GM19467 (cell line): ENCODE results near the gene ZKSCAN4.

ENCODE experiments used
- ATAC-seq: cut with Tn5 transposase; IDR thresholded peaks from one replicate; pipeline ENCODE4 v1.9.1; 2021; ENCODE audit warnings: mild to moderate bottlenecking, moderate library complexity; ENCODE audit not compliant: unreplicated experiment

ZKSCAN4 gene

DNA sequence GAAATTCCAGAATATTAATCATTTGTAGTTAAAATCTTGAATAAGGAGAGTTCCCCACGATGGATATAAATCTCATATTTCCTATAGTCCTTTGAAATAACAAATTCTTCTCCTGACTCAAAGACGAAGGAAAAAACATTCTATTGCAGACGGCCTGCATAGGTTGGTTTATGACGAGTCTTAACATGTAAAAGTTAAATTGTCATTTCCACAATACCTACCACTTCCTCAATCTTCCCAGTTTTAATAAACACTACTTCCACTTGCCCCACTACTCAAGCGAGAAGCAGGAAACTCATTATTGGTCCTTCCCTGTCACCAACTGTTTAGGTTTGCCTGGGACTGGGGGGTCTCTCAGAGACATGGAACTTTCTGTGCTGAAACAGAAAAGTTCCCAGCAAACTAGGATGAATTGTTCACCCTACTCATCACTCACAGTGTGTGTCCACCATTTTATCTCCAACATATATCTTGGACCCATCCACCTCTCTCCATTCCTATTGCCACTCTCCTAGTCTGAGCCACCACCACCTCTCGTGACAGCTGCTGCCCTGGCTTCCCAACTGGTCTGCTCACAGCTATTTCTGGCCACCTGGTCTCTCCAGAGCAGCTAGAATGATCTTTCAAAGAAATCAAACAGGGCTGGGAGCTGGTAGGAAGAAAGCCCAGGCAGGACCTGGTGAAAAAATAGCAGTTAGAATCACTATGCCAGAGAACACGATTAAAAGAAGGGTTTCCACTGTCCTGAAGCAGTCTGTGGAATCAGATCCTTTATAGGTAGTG is 42.1 kb downstream of the ZKSCAN4 start:
- no peak for ATAC-seq

DNA sequence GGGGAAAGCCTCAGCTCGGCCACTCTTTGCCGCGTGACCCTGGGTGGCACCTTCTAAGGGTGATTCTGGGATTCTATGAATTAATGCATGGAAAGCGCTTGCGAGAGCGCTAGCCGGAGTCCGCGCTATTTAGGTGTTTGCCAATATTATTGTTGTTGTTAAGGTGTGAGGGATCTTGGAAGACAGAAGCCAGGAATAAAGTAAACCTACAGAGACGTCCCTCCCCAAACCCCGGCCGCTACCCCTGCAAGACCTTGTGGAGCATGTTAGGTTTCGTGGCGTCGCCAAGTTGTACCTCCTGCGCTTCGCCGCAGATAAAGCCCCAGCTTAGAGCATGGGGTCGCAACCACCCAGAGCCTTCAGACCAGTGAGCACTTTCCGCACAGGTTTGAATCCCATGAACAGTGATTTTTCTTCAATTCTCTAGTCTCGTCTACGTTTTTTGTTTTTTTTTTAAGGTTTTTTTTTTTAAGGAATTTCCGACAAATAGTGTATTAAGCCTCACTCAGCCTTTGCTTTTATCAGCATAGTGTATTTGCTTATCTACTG is 43.9 kb downstream of the ZKSCAN4 start:
- no peak for ATAC-seq

DNA sequence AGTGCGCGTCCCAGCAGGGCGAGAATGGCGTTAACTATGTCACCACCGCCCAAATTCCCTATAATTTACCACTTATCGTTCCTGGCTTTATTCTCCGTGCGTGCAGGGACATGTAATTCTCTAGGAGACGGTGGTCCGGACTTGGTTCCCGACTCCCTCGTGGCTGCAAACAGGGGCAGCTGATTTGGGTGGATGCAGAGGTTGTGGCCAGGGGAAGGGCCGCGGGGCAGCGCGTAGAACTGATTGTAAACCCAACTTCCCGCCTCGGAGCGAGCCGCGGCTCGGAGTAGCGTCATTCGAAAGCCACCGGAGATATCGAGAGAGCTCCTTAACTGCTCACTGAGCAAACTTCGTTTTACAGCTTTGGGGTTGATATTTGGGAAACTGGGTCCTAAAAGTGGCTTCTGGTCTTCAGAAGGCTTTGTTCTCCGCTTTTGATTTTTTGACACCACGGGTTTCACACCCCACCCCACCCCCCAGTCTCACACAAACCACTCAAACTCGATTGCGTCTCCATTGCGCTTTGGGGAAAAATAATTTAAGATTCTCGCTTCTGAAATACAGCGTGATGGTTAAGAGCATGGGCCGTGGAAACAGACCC is 44.5 kb downstream of the ZKSCAN4 start:
- no peak for ATAC-seq

DNA sequence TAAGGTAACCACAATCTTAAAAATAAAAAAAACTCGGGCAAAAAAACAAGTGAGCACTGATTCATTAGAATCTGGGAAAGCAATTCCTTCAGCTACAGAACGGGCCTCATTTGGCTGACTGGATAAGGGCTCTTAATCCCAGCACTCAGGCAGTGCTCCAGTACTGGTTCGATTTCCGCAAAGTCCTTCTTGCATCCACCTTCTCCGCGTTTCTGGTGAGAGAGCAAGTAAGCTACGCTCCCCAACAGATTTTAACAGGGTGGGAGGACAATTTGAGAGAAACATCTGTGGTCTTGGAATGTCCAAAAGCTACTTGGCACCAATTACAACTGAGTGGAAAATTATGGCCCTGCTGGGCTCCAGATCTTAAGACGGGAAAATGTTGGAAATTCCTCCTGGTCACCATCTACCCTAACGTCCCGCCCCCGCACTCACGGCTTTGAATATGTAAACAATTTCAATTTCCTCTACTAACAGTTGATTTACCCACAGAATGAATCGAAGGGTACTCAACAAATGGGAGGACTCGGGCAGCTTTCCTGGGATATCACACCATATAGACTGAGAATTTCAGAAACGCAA is 45.0 kb downstream of the ZKSCAN4 start:
- ATAC-seq, result no peak

DNA sequence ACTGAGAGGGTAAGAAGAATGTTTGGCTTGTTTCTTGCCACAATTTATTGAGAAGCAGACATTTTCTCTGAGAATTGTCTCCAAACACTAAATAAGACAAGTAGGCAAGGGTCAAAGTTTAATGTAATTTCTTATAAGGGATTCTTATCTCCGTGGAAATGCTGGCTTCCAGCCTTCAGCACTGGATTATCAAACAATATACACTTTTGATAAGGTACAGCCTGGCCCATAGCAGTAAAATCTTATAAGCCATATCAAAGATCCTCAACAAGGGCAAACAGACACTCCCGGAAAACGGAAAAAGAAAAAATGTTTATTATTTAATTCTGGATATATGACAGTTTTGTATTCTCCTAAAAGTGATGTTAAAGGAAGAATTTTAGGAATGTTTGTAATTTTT is 45.5 kb downstream of the ZKSCAN4 start:
- ATAC-seq, result no peak

DNA sequence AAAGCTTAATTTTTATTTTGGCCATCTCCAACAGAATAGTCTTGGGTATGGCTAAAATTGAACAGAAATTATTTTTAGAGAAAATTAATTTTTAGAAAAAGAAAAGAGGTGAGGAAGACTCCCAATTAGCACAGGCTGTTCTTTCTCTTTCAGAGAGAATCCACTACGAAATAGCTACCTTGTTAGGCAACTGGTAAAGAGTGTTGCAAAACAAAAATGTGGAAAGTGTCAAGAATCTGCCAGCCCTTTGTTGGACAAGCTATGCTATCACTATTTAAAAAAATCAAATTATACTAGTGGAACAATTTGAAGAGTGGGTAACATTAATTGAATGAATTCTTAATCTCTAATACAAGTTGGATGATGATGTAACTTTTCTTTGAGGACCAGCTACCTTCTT is 46.2 kb downstream of the ZKSCAN4 start:
- no peak for ATAC-seq

DNA sequence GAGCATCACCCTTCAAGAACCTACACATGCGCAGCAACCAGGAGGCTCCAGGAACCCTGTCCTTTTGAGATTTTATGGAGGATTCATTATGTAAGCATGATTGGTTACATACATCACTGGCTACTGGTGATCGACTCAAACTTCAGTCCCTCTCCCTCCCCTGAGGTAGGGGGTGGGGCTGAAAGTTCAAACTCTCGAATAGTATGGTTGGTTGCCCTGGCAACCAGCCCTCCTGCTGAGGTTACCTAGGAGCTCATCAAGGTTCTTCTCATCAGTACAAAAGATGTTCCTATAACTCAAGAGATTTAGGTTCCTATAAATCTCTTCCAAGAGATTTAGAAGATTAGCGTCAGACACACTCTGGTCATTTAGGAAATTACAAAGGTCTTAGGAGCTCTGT is 48.9 kb downstream of the ZKSCAN4 start:
- no peak for ATAC-seq

DNA sequence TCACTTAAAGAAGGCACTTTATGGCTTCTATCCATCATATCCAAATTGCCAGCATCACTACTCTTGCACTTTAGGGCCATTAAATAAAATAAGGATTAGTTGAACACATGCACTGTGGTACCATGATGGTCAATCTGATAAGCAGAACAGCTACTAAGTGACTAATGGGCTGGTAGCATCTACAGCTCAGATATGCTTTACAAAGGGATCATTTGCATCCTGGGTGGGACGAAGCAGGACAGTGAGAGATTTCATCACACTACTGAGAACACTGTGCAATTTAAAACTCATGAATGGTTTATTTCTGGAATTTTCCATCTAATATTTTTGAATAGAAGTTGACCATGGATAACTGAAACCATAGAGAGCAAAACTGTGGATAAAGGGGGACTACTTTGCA is 52.0 kb downstream of the ZKSCAN4 start:
- no peak for ATAC-seq
